ENCODE data around the gene USP3.

Gene USP3

GRCh38 chr15:63623232-63623969, 119.0 kb downstream of the USP3 start:
- Histone ChIP-seq H3K27me3 (ENCODE audit: insufficient read depth, low read length, poor library complexity, severe bottlenecking) (no peaks in the 10 kb centered on the region), H3K4me2 (ENCODE audit: low read depth, low read length, poor library complexity, severe bottlenecking) (no peak overlapping the region), H3K9me2 (replicated peaks; ENCODE audit: low read depth, low read length) (no peaks in the 10 kb centered on the region), H3K9ac (ENCODE audit: low read depth, low read length, poor library complexity, severe bottlenecking) (no peak overlapping the region), H3K79me2 (ENCODE audit: insufficient read depth, low read length) (no peaks in the 10 kb centered on the region), H3F3A (ENCODE audit: low read depth) (no peaks in the 10 kb centered on the region), H3K9me3 (ENCODE audit: insufficient read depth, low read depth, low read length) (no peaks in the 10 kb centered on the region), H3K4me3 (ENCODE audit: low read length, poor library complexity, severe bottlenecking) (no peak overlapping the region), H3K36me3 (ENCODE audit: insufficient read depth, low read length) (peaks cover 40% of the 10 kb centered on the region; the same call in 1 of the 2 replicates), H2AFZ (ENCODE audit: low read length) (no peak overlapping the region), H3K4me1 (ENCODE audit: insufficient read depth, low read length, poor library complexity, severe bottlenecking) (no peaks in the 10 kb centered on the region), H4K20me1 (ENCODE audit: insufficient read depth, low read length, poor library complexity, severe bottlenecking) (no peaks in the 10 kb centered on the region)
- TF ChIP-seq, protein P1, sequence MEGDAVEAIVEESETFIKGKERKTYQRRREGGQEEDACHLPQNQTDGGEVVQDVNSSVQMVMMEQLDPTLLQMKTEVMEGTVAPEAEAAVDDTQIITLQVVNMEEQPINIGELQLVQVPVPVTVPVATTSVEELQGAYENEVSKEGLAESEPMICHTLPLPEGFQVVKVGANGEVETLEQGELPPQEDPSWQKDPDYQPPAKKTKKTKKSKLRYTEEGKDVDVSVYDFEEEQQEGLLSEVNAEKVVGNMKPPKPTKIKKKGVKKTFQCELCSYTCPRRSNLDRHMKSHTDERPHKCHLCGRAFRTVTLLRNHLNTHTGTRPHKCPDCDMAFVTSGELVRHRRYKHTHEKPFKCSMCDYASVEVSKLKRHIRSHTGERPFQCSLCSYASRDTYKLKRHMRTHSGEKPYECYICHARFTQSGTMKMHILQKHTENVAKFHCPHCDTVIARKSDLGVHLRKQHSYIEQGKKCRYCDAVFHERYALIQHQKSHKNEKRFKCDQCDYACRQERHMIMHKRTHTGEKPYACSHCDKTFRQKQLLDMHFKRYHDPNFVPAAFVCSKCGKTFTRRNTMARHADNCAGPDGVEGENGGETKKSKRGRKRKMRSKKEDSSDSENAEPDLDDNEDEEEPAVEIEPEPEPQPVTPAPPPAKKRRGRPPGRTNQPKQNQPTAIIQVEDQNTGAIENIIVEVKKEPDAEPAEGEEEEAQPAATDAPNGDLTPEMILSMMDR (conservative IDR thresholded peaks at IDR 0.05; ENCODE audit: low read length) = no peak
- TF ChIP-seq EZH2phosphoT487 (IDR thresholded peaks at IDR 0.05; ENCODE audit: borderline replicate concordance) = no peak

- no peaks in the 10 kb centered on the region for H3K9me3 ChIP-seq (ENCODE audit: insufficient read depth, low read depth, low read length)
- no peaks in the 10 kb centered on the region for H3K79me2 ChIP-seq (ENCODE audit: insufficient read depth, low read length)
- no peak overlapping the region for H2AFZ ChIP-seq (ENCODE audit: low read length)
- no peak overlapping the region for H3K4me3 ChIP-seq (ENCODE audit: low read length, poor library complexity, severe bottlenecking)
- H3F3A ChIP-seq (ENCODE audit: low read depth) = no peaks in the 10 kb centered on the region
- no peak overlapping the region for H3K4me2 ChIP-seq (ENCODE audit: low read depth, low read length, poor library complexity, severe bottlenecking)
- H3K9ac ChIP-seq (ENCODE audit: low read depth, low read length, poor library complexity, severe bottlenecking) = no peak overlapping the region
- peaks cover 59% of the 10 kb centered on the region; the same call in 1 of the 2 replicates for H3K36me3 ChIP-seq (ENCODE audit: insufficient read depth, low read length)
- H3K4me1 ChIP-seq (ENCODE audit: insufficient read depth, low read length, poor library complexity, severe bottlenecking) = no peaks in the 10 kb centered on the region
- TF ChIP-seq, protein P1 (conservative IDR thresholded peaks at IDR 0.05; ENCODE audit: low read length) = no peak
- H3K27me3 ChIP-seq (ENCODE audit: insufficient read depth, low read length, poor library complexity, severe bottlenecking) = no peaks in the 10 kb centered on the region
- H3K9me2 ChIP-seq (replicated peaks; ENCODE audit: low read depth, low read length) = no peaks in the 10 kb centered on the region
- no peaks in the 10 kb centered on the region for H4K20me1 ChIP-seq (ENCODE audit: insufficient read depth, low read length, poor library complexity, severe bottlenecking)
Observed at GRCh38 chr15:63626955-63627354, 122.6 kb downstream of the USP3 start.

GRCh38 chr15:63628123-63628822, 123.9 kb downstream of the USP3 start:
- no peaks in the 10 kb centered on the region for H3K9me2 ChIP-seq (replicated peaks; ENCODE audit: low read depth, low read length)
- H3K4me3 ChIP-seq (ENCODE audit: low read length, poor library complexity, severe bottlenecking) = no peak overlapping the region
- no peaks in the 10 kb centered on the region for H3K9me3 ChIP-seq (ENCODE audit: insufficient read depth, low read depth, low read length)
- H3K4me2 ChIP-seq (ENCODE audit: low read depth, low read length, poor library complexity, severe bottlenecking) = no peak overlapping the region
- no peaks in the 10 kb centered on the region for H3K27me3 ChIP-seq (ENCODE audit: insufficient read depth, low read length, poor library complexity, severe bottlenecking)
- no peaks in the 10 kb centered on the region for H3F3A ChIP-seq (ENCODE audit: low read depth)
- no peak for TF ChIP-seq EZH2phosphoT487 (IDR thresholded peaks at IDR 0.05; ENCODE audit: borderline replicate concordance)
- TF ChIP-seq, protein P1 (conservative IDR thresholded peaks at IDR 0.05; ENCODE audit: low read length) = no peak
- H4K20me1 ChIP-seq (ENCODE audit: insufficient read depth, low read length, poor library complexity, severe bottlenecking) = no peaks in the 10 kb centered on the region
- H3K79me2 ChIP-seq (ENCODE audit: insufficient read depth, low read length) = no peaks in the 10 kb centered on the region
- H3K9ac ChIP-seq (ENCODE audit: low read depth, low read length, poor library complexity, severe bottlenecking) = no peak overlapping the region
- H3K36me3 ChIP-seq (ENCODE audit: insufficient read depth, low read length) = peaks cover 59% of the 10 kb centered on the region; the same call in 1 of the 2 replicates
- H3K4me1 ChIP-seq (ENCODE audit: insufficient read depth, low read length, poor library complexity, severe bottlenecking) = no peaks in the 10 kb centered on the region
- no peak overlapping the region for H2AFZ ChIP-seq (ENCODE audit: low read length)
